ENCODE results near the gene TGFBR3L. TPM values are rescaled to one million over a fixed set of nuclear protein-coding genes. Genes with fewer than 3 reads are reported as not detected.

TGFBR3L gene
- total and polyA plus RNA-seq, 2 of the 13 experiments (the other 11 are each of a cell fraction or from before 2014, with no cell fraction given), result 0.20 to 1.0 TPM

GRCh38 chr19:7916103-7916954 is 1.7 kb downstream of the TGFBR3L start (continued):
- 0 out of 2 replicates have a peak, but pooled peaks have one; percentile 32 for TF ChIP-seq ZNF253 (CRISPR knock-in tag; IDR thresholded peaks at IDR 0.05; ENCODE audit: borderline replicate concordance)
- TF ChIP-seq ZNF790 (CRISPR knock-in tag; IDR thresholded peaks at IDR 0.05; ENCODE audit: borderline replicate concordance), result 0 out of 2 replicates have a peak, but pooled peaks have one; percentile 52
- peak; percentile 54; the same call in 1 of the 2 replicates for TF ChIP-seq ZNF772 (CRISPR knock-in tag; IDR thresholded peaks at IDR 0.05)
- peak; percentile 43 for TF ChIP-seq HES4 (CRISPR knock-in tag; IDR thresholded peaks at IDR 0.05; ENCODE audit: borderline replicate concordance)
- peak; percentile 40 for TF ChIP-seq POLR2G (IDR thresholded peaks at IDR 0.05; ENCODE audit: low read depth, low read length)
- TF ChIP-seq TOPORS (CRISPR knock-in tag; IDR thresholded peaks at IDR 0.05), result peak; percentile 37; the same call in 1 of the 2 replicates
- peak; percentile 28; the same call in 1 of the 2 replicates for TF ChIP-seq ZBTB38 (CRISPR knock-in tag; IDR thresholded peaks at IDR 0.05)
- TF ChIP-seq ZFP91 (CRISPR knock-in tag; IDR thresholded peaks at IDR 0.05; ENCODE audit: borderline replicate concordance), result peak; percentile 36; the same call in 1 of the 2 replicates
- TF ChIP-seq ZNF446 (CRISPR knock-in tag; IDR thresholded peaks at IDR 0.05), result 0 out of 2 replicates have a peak, but pooled peaks have one; percentile 50
- peak; percentile 54; the same call in 1 of the 2 replicates for TF ChIP-seq ZSCAN22 (CRISPR knock-in tag; IDR thresholded peaks at IDR 0.05)
- no peak for TF ChIP-seq FOXO4 (CRISPR knock-in tag; conservative IDR thresholded peaks at IDR 0.05)
- TF ChIP-seq ZNF768 (CRISPR knock-in tag; IDR thresholded peaks at IDR 0.05), result peak; percentile 42; the same call in 1 of the 2 replicates
- TF ChIP-seq SALL2 (CRISPR knock-in tag; IDR thresholded peaks at IDR 0.05), result 0 out of 2 replicates have a peak, but pooled peaks have one; percentile 22
- TF ChIP-seq AKAP8 (CRISPR knock-in tag; IDR thresholded peaks at IDR 0.05), result peak; percentile 96
- TF ChIP-seq KAT7 (CRISPR knock-in tag; IDR thresholded peaks at IDR 0.05; ENCODE audit: borderline replicate concordance), result no peak
- TF ChIP-seq AGO2 (optimal IDR thresholded peaks at IDR 0.05; ENCODE audit: low read depth, low read length), result peak; percentile 64
- peak; percentile 38; the same call in 1 of the 2 replicates for TF ChIP-seq CTCF (CRISPR knock-in tag; IDR thresholded peaks at IDR 0.05)
- TF ChIP-seq ZNF782 (CRISPR knock-in tag; IDR thresholded peaks at IDR 0.05; ENCODE audit: borderline replicate concordance), result no peak
- no peak for TF ChIP-seq NCOA2 (CRISPR knock-in tag; IDR thresholded peaks at IDR 0.05)
- TF ChIP-seq THRA (CRISPR knock-in tag; IDR thresholded peaks at IDR 0.05; ENCODE audit: borderline replicate concordance), result 0 out of 2 replicates have a peak, but pooled peaks have one; percentile 6
- TF ChIP-seq ZNF333 (CRISPR knock-in tag; IDR thresholded peaks at IDR 0.05; ENCODE audit: borderline replicate concordance), result no peak
- peak; percentile 87 for TF ChIP-seq HNRNPLL (IDR thresholded peaks at IDR 0.05; ENCODE audit: low read depth, low read length, poor library complexity, severe bottlenecking)

Data from HepG2 (cell line).